HL-60/S4 (cell line): ENCODE results near the gene MPZL1.

ENCODE experiments used
- in situ Hi-C: fragments of 300-500 bp; cut with MboI; formaldehyde crosslinking; loops from 2 replicates; pipeline ENCODE4 v1.14.3; 2022; ENCODE audit warnings: low sequenced_read_pairs

Gene MPZL1

GRCh38 chr1:167747988-167748387 is 26.2 kb downstream of the MPZL1 start:
- in situ Hi-C loops: no loop called here

GRCh38 chr1:167748906-167749305 is 27.1 kb downstream of the MPZL1 start:
- in situ Hi-C loops: no loop called here

- in situ Hi-C loops: no loop called here
Observed at GRCh38 chr1:167749741-167750140, 28.0 kb downstream of the MPZL1 start.

- in situ Hi-C loops: no loop called here
Observed at GRCh38 chr1:167750641-167751040, 28.9 kb downstream of the MPZL1 start.

- in situ Hi-C loops: no loop called here
Observed at GRCh38 chr1:167751676-167752075, 29.9 kb downstream of the MPZL1 start.

GRCh38 chr1:167752219-167752985 is 30.6 kb downstream of the MPZL1 start:
- in situ Hi-C loops: no loop called here

GRCh38 chr1:167755654-167756053 is 33.9 kb downstream of the MPZL1 start:
- in situ Hi-C loops: no loop called here

- in situ Hi-C loops: no loop called here
Observed at GRCh38 chr1:167756730-167757405, 35.1 kb downstream of the MPZL1 start.

- in situ Hi-C loops: no loop called here
Observed at GRCh38 chr1:167757433-167758309, 35.9 kb downstream of the MPZL1 start.

- in situ Hi-C loops: no loop called here
Observed at GRCh38 chr1:167761400-167761799, 39.6 kb downstream of the MPZL1 start.

- in situ Hi-C loops: no loop called here
Observed at GRCh38 chr1:167762061-167762746, 40.4 kb downstream of the MPZL1 start.

- in situ Hi-C loops: no loop called here
Observed at GRCh38 chr1:167763525-167764220, 41.9 kb downstream of the MPZL1 start.

GRCh38 chr1:167764458-167765330 is 42.9 kb downstream of the MPZL1 start:
- in situ Hi-C loops: no loop called here

- in situ Hi-C loops: no loop called here
Observed at GRCh38 chr1:167765496-167765895, 43.7 kb downstream of the MPZL1 start.

GRCh38 chr1:167766538-167766937 is 44.8 kb downstream of the MPZL1 start:
- in situ Hi-C loops: no loop called here

- in situ Hi-C loops: no loop called here
Observed at GRCh38 chr1:167767761-167768160, 46.0 kb downstream of the MPZL1 start.

GRCh38 chr1:167770127-167770526 is 48.3 kb downstream of the MPZL1 start:
- in situ Hi-C loops: no loop called here

GRCh38 chr1:167772436-167772835 is 50.7 kb downstream of the MPZL1 start:
- in situ Hi-C loops: no loop called here

- in situ Hi-C loops: no loop called here
Observed at GRCh38 chr1:167773516-167773915, 51.7 kb downstream of the MPZL1 start.
